ENCODE data around the gene KLHL10. TPM values are rescaled to one million over a fixed set of nuclear protein-coding genes. Genes with fewer than 3 reads are reported as not detected.

Gene KLHL10
- total RNA-seq, 2 experiments from 2014 or later, result not detected

- TF ChIP-seq CTCF (conservative IDR thresholded peaks at IDR 0.05; ENCODE audit: low read length), result no peak
- no peak for TF ChIP-seq EZH2phosphoT487 (IDR thresholded peaks at IDR 0.05; ENCODE audit: borderline replicate concordance, low read depth, low read length)
- no TSS peak for BruUV-seq (replicated peaks)
- DNase-seq (ENCODE audit: low spot score), result no peak
- Histone ChIP-seq H4K20me1 (ENCODE audit: insufficient read depth, low read length) (peaks cover 10% of the 10 kb centered on the region; the same call in 1 of the 2 replicates), H2AFZ (ENCODE audit: low read length) (no peak overlapping the region), H3K36me3 (ENCODE audit: insufficient read depth, low read length) (peaks cover 9% of the 10 kb centered on the region; the same call in 1 of the 2 replicates), H3K27ac (ENCODE audit: low read depth, low read length, poor library complexity, severe bottlenecking) (no peak overlapping the region), H3K4me2 (ENCODE audit: low read length) (no peak overlapping the region), H3K4me3 (ENCODE audit: low read depth, low read length, poor library complexity, severe bottlenecking) (no peak overlapping the region), H3K9me2 (ENCODE audit: insufficient read depth, low read length) (no peaks in the 10 kb centered on the region), H3K4me1 (ENCODE audit: insufficient read depth, low read length, poor library complexity, severe bottlenecking) (peaks cover 21% of the 10 kb centered on the region), H3K79me2 (ENCODE audit: insufficient read depth, low read depth, low read length) (peaks cover 82% of the 10 kb centered on the region), H3K9me3 (ENCODE audit: low read length) (no peaks in the 10 kb centered on the region)
- intact Hi-C loops (cut with micrococcal nuclease; ENCODE audit: unreplicated experiment), result no loop called here
- ChIA-PET CTCF (ENCODE audit: unreplicated experiment) (no interaction called here), POLR2A (interaction anchor here (0.5 to 0.6 kb wide), 2 partner anchors 15 to 114 kb away, joined by 3 to 4 read pairs; no protein-coding TSS in a partner anchor)
Observed at GRCh38 chr17:41860254-41860931, 22.8 kb downstream of the KLHL10 start.

GRCh38 chr17:41863074-41863848 lies 25.6 kb downstream of the KLHL10 start:
- H2AFZ ChIP-seq (ENCODE audit: low read length), result no peak overlapping the region
- no peaks in the 10 kb centered on the region for H3K9me2 ChIP-seq (ENCODE audit: insufficient read depth, low read length)
- H3K4me3 ChIP-seq (ENCODE audit: low read depth, low read length, poor library complexity, severe bottlenecking), result peak overlapping the region; percentile 92
- H3K4me2 ChIP-seq (ENCODE audit: low read length), result peak overlapping the region; percentile 97
- TF ChIP-seq EZH2phosphoT487 (IDR thresholded peaks at IDR 0.05; ENCODE audit: borderline replicate concordance, low read depth, low read length), result no peak
- TF ChIP-seq CTCF (conservative IDR thresholded peaks at IDR 0.05; ENCODE audit: low read length), result no peak
- ChIA-PET POLR2A (interaction anchor here (0.6 to 2.6 kb wide), 3 partner anchors 11 to 287 kb away, joined by 3 to 11 read pairs (median 9); no protein-coding TSS in a partner anchor), CTCF (ENCODE audit: unreplicated experiment) (interaction anchor here (0.6 kb wide), 1 partner anchor 756 kb away, joined by 3 read pairs; no protein-coding TSS in a partner anchor)
- peaks cover 63% of the 10 kb centered on the region for H3K79me2 ChIP-seq (ENCODE audit: insufficient read depth, low read depth, low read length)
- H3K27ac ChIP-seq (ENCODE audit: low read depth, low read length, poor library complexity, severe bottlenecking), result no peak overlapping the region
- intact Hi-C loops (cut with micrococcal nuclease; ENCODE audit: unreplicated experiment), result no loop called here
- no peaks in the 10 kb centered on the region for H3K9me3 ChIP-seq (ENCODE audit: low read length)
- no TSS peak for BruUV-seq (replicated peaks)
- peaks cover 19% of the 10 kb centered on the region for H3K36me3 ChIP-seq (ENCODE audit: insufficient read depth, low read length)
- peaks cover 21% of the 10 kb centered on the region for H3K4me1 ChIP-seq (ENCODE audit: insufficient read depth, low read length, poor library complexity, severe bottlenecking)
- no peak for DNase-seq (ENCODE audit: low spot score)
- H4K20me1 ChIP-seq (ENCODE audit: insufficient read depth, low read length), result peaks cover 10% of the 10 kb centered on the region; the same call in 1 of the 2 replicates
